Parietal lobe (tissue), 1 donor: Measurements from ENCODE around the gene PCDHGA1. TPM values are rescaled to one million over a fixed set of nuclear protein-coding genes. Genes with fewer than 3 reads are reported as not detected.

Experiments
- total RNA-seq: library from RNA; depleted of rRNA; stranded (reverse); fragments of >200 nt; gene quantifications from one replicate; pipeline ENCODE4 v1.2.3, GENCODE V29; 2014

The PCDHGA1 gene
- 9.1 TPM for total RNA-seq

DNA sequence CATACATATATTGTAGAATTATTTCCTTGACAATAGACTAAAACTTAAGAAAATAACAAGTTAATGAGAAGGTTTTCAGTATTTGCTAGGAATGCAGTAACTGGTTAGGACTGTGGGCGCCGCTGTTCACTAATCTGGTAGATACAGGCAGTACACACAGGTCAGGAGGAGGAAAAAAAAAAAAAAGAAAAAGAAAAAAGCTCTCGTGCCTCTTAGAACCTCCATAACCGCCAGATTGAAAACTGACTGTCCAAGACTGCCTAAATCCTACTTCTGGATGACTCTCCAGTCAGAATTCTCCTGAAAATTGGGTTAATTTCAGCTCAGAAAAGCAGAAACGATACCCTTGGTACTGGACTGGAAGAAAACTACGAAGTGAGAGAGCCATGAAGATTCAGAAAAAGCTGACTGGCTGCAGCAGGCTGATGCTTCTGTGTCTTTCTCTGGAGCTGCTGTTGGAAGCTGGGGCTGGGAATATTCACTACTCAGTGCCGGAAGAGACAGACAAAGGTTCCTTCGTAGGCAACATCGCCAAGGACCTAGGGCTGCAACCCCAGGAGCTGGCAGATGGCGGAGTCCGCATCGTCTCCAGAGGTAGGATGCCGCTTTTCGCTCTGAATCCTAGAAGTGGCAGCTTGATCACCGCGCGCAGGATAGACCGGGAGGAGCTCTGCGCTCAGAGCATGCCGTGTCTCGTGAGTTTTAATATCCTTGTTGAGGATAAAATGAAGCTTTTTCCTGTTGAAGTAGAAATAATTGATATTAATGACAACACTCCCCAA is at the start of gene PCDHGA1:
Gene PCDHGA1, plus strand, starts transcription at position 216 of the 782 bp plus-strand sequence.

GRCh38 chr5:141303756-141304155 is 26.6 kb upstream of the PCDHGA1 start, which contains the start of gene SLC25A2:
Gene SLC25A2, minus strand, starts transcription at chr5:141304049. Its CDS starts 184 bp downstream, at chr5:141303865.

GRCh38 chr5:141320225-141321169 is 9.8 kb upstream of the PCDHGA1 start, which contains the start of gene TAF7:
Gene TAF7, minus strand, starts transcription at chr5:141320784. Its CDS starts 740 bp downstream, at chr5:141320044.

GRCh38 chr5:141338538-141339306 is 8.4 kb downstream of the PCDHGA1 start, which contains the start of gene PCDHGA2:
Gene PCDHGA2, plus strand, starts transcription at chr5:141338760.

GRCh38 chr5:141343242-141343952 is 13.1 kb downstream of the PCDHGA1 start, which contains the start of gene PCDHGA3:
Gene PCDHGA3, plus strand, starts transcription at chr5:141343829. Its CDS starts 205 bp downstream, at chr5:141344034.

DNA sequence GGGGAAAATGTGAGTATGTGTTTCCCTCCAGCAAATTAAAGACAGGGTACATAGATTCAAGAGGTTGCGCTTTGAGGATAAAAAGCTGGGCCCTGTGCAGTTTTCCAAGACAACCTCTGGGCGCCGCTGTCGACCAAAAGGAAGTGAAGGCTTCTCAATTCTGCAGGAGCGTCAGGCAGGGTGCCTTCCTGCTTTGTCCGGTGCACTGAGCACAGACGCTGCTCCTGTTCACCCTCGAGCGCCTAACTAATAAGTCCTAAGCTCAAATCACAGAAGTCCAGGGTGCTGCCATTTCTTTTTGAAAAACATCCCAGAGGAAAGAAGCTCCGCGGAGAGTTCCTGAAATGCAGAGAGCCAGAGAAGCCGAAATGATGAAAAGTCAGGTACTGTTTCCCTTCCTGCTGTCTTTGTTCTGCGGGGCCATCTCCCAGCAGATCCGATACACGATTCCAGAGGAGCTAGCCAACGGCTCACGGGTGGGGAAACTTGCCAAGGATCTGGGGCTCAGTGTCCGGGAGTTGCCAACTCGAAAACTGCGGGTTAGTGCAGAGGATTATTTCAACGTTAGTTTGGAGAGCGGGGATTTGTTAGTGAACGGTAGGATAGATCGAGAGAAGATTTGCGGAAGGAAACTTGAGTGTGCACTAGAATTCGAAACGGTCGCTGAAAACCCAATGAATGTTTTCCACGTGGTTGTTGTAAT is 19.8 kb downstream of the PCDHGA1 start, which contains the start of gene PCDHGB1:
Gene PCDHGB1, plus strand, starts transcription at position 183 of the 703 bp plus-strand sequence. Its CDS starts 162 bp downstream, at position 345.

GRCh38 chr5:141354900-141355469 is 24.7 kb downstream of the PCDHGA1 start, which contains the start of gene PCDHGA4:
Gene PCDHGA4, plus strand, starts transcription at chr5:141355021. Its CDS starts 87 bp downstream, at chr5:141355108.

DNA sequence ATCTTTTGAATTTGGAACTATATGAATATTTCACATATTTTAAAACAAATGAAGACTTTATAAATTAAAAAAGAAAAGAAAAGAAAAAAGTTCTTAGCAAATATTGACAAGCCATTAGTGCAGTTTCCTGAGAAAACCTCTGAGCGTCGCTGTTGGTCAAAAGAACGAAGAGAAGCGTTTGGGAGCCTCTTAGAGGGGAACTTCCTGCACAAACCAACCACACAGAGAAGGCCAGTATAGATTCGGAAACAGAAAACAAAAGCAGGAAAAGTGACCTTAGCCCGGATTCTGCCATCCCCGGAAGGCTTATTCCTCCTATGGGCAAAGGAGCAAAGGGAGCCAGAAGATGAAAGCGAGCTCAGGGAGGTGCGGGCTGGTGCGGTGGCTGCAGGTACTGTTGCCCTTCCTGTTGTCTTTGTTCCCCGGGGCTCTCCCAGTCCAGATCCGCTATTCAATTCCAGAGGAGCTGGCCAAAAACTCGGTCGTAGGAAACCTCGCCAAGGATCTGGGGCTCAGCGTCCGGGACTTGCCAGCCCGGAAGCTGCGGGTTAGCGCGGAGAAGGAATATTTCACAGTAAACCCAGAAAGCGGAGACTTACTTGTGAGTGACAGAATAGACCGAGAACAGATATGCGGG is 29.6 kb downstream of the PCDHGA1 start, which contains the start of gene PCDHGB2:
Gene PCDHGB2, plus strand, starts transcription at position 205 of the 637 bp plus-strand sequence. Its CDS starts 142 bp downstream, at position 347.

DNA sequence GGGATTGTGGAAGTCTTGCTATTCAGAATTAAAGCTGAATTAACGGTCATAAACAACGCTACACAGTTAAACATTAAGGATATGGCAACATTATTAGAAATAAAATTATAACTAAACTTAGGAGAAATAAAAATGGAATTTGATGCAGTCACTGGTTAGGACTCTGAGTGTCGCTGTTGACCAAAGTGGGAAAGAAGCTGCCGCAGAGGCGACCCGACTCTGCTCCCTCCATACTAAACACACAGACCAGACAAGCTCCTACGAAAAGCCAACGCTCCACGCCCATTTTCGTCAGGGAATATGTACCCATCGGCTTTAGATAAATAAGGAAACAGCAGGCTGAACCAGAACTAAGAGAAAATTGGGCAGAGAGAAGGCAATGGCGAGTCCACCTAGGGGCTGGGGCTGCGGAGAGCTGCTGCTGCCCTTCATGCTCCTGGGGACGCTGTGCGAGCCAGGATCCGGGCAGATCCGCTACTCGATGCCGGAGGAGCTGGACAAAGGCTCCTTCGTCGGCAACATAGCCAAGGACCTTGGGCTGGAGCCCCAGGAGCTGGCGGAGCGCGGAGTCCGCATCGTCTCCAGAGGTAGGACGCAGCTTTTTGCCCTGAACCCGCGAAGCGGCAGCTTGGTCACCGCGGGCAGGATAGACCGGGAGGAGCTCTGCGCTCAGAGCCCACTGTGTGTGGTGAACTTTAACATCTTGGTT is 33.8 kb downstream of the PCDHGA1 start, which contains the start of gene PCDHGA5:
Gene PCDHGA5, plus strand, starts transcription at position 211 of the 709 bp plus-strand sequence. Its CDS starts 169 bp downstream, at position 380.

DNA sequence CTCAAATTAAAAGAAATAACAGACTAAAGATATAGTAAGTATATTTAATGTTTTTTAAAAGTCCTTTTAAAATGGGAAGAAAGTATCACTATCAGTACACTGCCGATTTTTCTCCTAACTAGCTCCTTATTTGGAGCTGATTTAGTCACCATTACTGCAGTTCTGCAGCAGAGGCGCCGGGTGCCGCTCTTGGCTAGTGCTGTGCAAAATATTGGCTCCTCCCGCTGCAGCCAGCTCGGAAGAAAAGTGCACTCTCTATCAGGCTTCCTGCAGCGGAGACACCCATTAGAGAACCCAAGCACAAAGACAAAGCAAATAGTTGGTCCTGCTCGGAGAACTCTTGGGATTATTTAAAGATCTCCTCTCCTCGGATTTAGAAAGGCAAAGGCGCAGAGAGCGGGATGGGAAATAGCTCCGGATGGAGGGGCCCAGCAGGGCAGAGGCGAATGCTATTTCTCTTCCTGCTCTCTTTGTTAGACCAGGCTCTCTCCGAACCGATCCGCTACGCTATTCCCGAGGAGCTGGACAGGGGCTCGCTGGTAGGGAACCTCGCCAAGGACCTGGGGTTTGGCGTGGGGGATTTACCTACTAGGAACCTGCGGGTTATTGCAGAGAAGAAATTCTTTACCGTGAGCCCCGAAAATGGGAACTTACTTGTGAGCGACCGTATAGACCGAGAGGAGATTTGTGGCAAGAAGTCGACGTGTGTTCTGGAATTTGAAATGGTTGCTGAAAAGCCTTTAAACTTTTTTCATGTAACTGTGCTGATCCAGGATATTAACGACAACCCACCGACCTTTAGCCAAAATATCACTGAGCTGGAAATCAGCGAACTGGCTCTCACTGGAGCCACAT is 39.9 kb downstream of the PCDHGA1 start, which contains the start of gene PCDHGB3:
Gene PCDHGB3, plus strand, starts transcription at position 249 of the 855 bp plus-strand sequence. Its CDS starts 153 bp downstream, at position 402.

GRCh38 chr5:141373673-141374317 is 43.5 kb downstream of the PCDHGA1 start, which contains the start of gene PCDHGA6:
Gene PCDHGA6, plus strand, starts transcription at chr5:141373891. Its CDS starts 193 bp downstream, at chr5:141374084.

GRCh38 chr5:141382469-141383294 is 52.4 kb downstream of the PCDHGA1 start, which contains the start of gene PCDHGA7:
Gene PCDHGA7, plus strand, starts transcription at chr5:141382742. Its CDS starts 158 bp downstream, at chr5:141382900.

GRCh38 chr5:141387557-141388311 is 57.4 kb downstream of the PCDHGA1 start, which contains the start of gene PCDHGB4:
Gene PCDHGB4, plus strand, starts transcription at chr5:141387698. Its CDS starts 187 bp downstream, at chr5:141387885.

DNA sequence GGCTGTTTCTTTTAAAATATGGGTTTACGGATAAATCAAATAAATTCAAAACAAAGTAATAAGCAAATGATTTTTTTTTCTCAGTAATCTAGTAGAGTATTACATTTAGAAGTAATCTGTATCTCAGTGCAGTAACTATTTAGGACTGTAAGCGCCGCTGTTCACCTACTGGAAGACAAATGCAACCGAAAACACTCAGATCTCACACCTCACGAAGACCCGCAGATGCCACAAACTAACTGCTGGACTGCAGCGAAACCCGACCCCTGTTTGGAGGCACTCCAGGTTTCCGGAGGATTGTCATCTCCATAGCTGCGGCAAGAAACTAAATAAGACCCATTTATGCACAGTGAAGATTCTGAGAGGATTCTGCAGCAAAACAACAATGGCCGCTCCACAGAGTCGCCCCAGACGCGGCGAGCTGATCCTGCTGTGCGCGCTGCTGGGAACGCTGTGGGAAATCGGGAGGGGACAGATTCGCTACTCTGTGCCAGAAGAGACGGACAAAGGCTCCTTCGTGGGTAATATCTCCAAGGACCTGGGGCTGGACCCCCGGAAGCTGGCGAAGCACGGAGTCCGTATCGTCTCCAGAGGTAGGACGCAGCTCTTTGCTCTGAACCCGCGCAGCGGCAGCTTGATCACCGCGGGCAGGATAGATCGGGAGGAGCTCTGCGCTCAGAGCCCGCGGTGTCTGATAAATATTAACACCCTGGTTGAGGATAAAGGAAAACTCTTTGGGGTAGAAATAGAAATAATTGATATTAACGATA is 62.3 kb downstream of the PCDHGA1 start, which contains the start of gene PCDHGA8:
Gene PCDHGA8, plus strand, starts transcription at position 205 of the 770 bp plus-strand sequence. Its CDS starts 181 bp downstream, at position 386.

